A673 (cell line): ENCODE measurements around the gene GAS2L3. TPM values are rescaled to one million over a fixed set of nuclear protein-coding genes. Genes with fewer than 3 reads are reported as not detected.

Source experiments
- BruUV-seq: library from RNA; stranded (reverse); fragments of 400-500 nt; replicated peaks from 2 replicates; lab custom pipeline; 2021; lab: Mats Ljungman, UMichigan
- CTCF ChIA-PET: fragments of 300-600 bp; sonication (Branson Sonifier 250); formaldehyde crosslinking; loops from one replicate; lab custom pipeline; 2022; ENCODE audit warnings: antibody characterized with exemption; lab: Charles Lee
- POLR2A ChIA-PET: fragments of 300-600 bp; sonication (Branson Sonifier 250); formaldehyde crosslinking; loops from one replicate; lab custom pipeline; 2022; ENCODE audit warnings: antibody characterized with exemption; ENCODE audit not compliant: low non-redundant PET; lab: Charles Lee
- DNase-seq: peaks from one replicate; pipeline ENCODE4 v3.0.0-alpha.2; 2015; ENCODE audit warnings: low spot score
- H3K27ac ChIP-seq: fragments of 200-600 bp; sonication (generic); 2 replicates; pipeline ENCODE4 v1.5.1; 2016; ENCODE audit warnings: mixed run types, low read depth, mild to moderate bottlenecking, mixed read lengths, antibody characterized with exemption, low read length; ENCODE audit not compliant: poor library complexity, severe bottlenecking
- H3K27me3 ChIP-seq: fragments of 200-600 bp; sonication (generic); replicated peaks from 2 replicates; pipeline ENCODE4 v1.6.1; 2017; ENCODE audit warnings: mixed run types, low read depth, mild to moderate bottlenecking, mixed read lengths, antibody characterized with exemption, low read length; ENCODE audit not compliant: insufficient read depth, poor library complexity
- H3K36me3 ChIP-seq: fragments of 200-600 bp; sonication (generic); 2 replicates; pipeline ENCODE4 v1.6.1; 2016; ENCODE audit warnings: mixed run types, mild to moderate bottlenecking, mixed read lengths, antibody characterized with exemption, low read length; ENCODE audit not compliant: insufficient read depth, poor library complexity, severe bottlenecking
- H3K4me1 ChIP-seq: fragments of 200-600 bp; sonication (generic); 2 replicates; pipeline ENCODE4 v1.6.1; 2017; ENCODE audit warnings: mixed run types, mild to moderate bottlenecking, mixed read lengths, antibody characterized with exemption, low read length; ENCODE audit not compliant: insufficient read depth, poor library complexity, severe bottlenecking
- H3K4me3 ChIP-seq: fragments of 200-600 bp; sonication (generic); 2 replicates; pipeline ENCODE4 v1.5.1; 2016; ENCODE audit warnings: low read depth, mixed run types, mild to moderate bottlenecking, mixed read lengths, low read length; ENCODE audit not compliant: poor library complexity, severe bottlenecking
- H3K9me3 ChIP-seq: fragments of 200-600 bp; sonication (generic); 2 replicates; pipeline ENCODE4 v1.6.1; 2016; ENCODE audit warnings: mixed run types, low read depth, mild to moderate bottlenecking, mixed read lengths, antibody characterized with exemption, low read length; ENCODE audit not compliant: poor library complexity, severe bottlenecking
- CTCF ChIP-seq: fragments of 300-800, 200-600 bp; sonication (generic); conservative IDR thresholded peaks from 2 replicates; pipeline ENCODE4 v1.5.1; 2017; ENCODE audit warnings: low read depth, mild to moderate bottlenecking, antibody characterized with exemption, low read length, moderate library complexity, mixed read lengths
- EZH2 ChIP-seq: fragments of 200-600 bp; sonication (generic); IDR thresholded peaks from 2 replicates; pipeline ENCODE4 v1.6.1; 2017; ENCODE audit warnings: borderline replicate concordance, low read depth, mild to moderate bottlenecking, mixed read lengths, antibody characterized with exemption, low read length; ENCODE audit not compliant: poor library complexity, severe bottlenecking
- intact Hi-C: fragments of 100-400 bp; cut with micrococcal nuclease; formaldehyde crosslinking; loops from one replicate; pipeline ENCODE4 v1.10.0; 2022; ENCODE audit not compliant: unreplicated experiment
- total RNA-seq: library from RNA; stranded (reverse); gene quantifications from 2 replicates; pipeline ENCODE4 v1.2.3, GENCODE V29; 2021

The GAS2L3 gene
- total RNA-seq, 1 experiment from 2014 or later: 44.8 TPM

- no TSS peak for BruUV-seq
- H3K9me3 ChIP-seq: no peaks in the 10 kb centered on the region
- no peak for DNase-seq
- intact Hi-C loops: loop anchor here (1.0 to 5.0 kb wide), 4 partner anchors 206 to 742 kb away; partner anchors contain the start of genes DEPDC4 and SCYL2
- peaks cover 5% of the 10 kb centered on the region for H3K4me1 ChIP-seq
- H3K4me3 ChIP-seq: no peak overlapping the region
- H3K36me3 ChIP-seq: no peaks in the 10 kb centered on the region
- no peak overlapping the region for H3K27ac ChIP-seq
- CTCF ChIA-PET: interaction anchor here (1.0 kb wide), 1 partner anchor 319 kb away, joined by 3 read pairs; no protein-coding TSS in a partner anchor
- H3K27me3 ChIP-seq: no peaks in the 10 kb centered on the region
- POLR2A ChIA-PET: no interaction called here
- TF ChIP-seq EZH2 (no peak), CTCF (no peak)
Observed at GRCh38 chr12:100553936-100554335, 19.5 kb upstream of the GAS2L3 start.

GRCh38 chr12:100554608-100555077 lies 18.8 kb upstream of the GAS2L3 start:
- intact Hi-C loops: loop anchor here (1.0 to 5.0 kb wide), 4 partner anchors 206 to 742 kb away; partner anchors contain the start of genes DEPDC4 and SCYL2

GRCh38 chr12:100555722-100556121 lies 17.8 kb upstream of the GAS2L3 start:
- Histone ChIP-seq H3K36me3 (no peaks in the 10 kb centered on the region), H3K9me3 (no peaks in the 10 kb centered on the region), H3K27ac (no peak overlapping the region), H3K4me1 (peaks cover 5% of the 10 kb centered on the region), H3K27me3 (no peaks in the 10 kb centered on the region), H3K4me3 (no peak overlapping the region)
- intact Hi-C loops: no loop called here
- no peak for DNase-seq
- ChIA-PET POLR2A (interaction anchor here (0.6 kb wide), 1 partner anchor 288 kb away, joined by 6 read pairs; no protein-coding TSS in a partner anchor), CTCF (interaction anchor here (1.6 kb wide), 1 partner anchor 207 kb away, joined by 4 read pairs; no protein-coding TSS in a partner anchor)
- BruUV-seq: no TSS peak
- no peak for TF ChIP-seq EZH2
- TF ChIP-seq CTCF: no peak

More at GRCh38 chr12:100554608-100555077, 18.8 kb upstream of the GAS2L3 start:
- peak; percentile 80 for DNase-seq
- ChIA-PET CTCF (interaction anchor here (0.5 to 1.6 kb wide), 2 partner anchors 169 to 206 kb away, joined by 3 to 4 read pairs; no protein-coding TSS in a partner anchor), POLR2A (no interaction called here)
- Histone ChIP-seq H3K9me3 (no peaks in the 10 kb centered on the region), H3K27me3 (no peaks in the 10 kb centered on the region), H3K27ac (no peak overlapping the region), H3K4me1 (peaks cover 5% of the 10 kb centered on the region), H3K4me3 (no peak overlapping the region), H3K36me3 (no peaks in the 10 kb centered on the region)
- TF ChIP-seq CTCF (peak; percentile 76), EZH2 (no peak)
- BruUV-seq: no TSS peak
